Colonic mucosa (tissue), 4 donors: Measurements from ENCODE around the gene MROH2A. TPM values are rescaled to one million over a fixed set of nuclear protein-coding genes. Genes with fewer than 3 reads are reported as not detected.

Experiments used
- DNase-seq: peaks from one replicate; pipeline ENCODE4 v3.0.0-alpha.2; 2020
- H3K27ac ChIP-seq: fragments of 200-600 bp; one replicate; pipeline ENCODE4 v1.8.0; 2021
- H3K27me3 ChIP-seq: fragments of 200-600 bp; one replicate; pipeline ENCODE4 v1.8.0; 2021
- H3K36me3 ChIP-seq: fragments of 200-600 bp; one replicate; pipeline ENCODE4 v1.8.0; 2021
- H3K4me1 ChIP-seq: fragments of 200-600 bp; one replicate; pipeline ENCODE4 v1.8.0; 2021; ENCODE audit warnings: mild to moderate bottlenecking
- H3K4me3 ChIP-seq: fragments of 200-600 bp; one replicate; pipeline ENCODE4 v1.8.0; 2021
- H3K9ac ChIP-seq, 2 donors: one replicate each; pipeline ENCODE4 v1.7.0; 2013; ENCODE audit warnings: control low read depth in 2 of 2, low read depth in 2 of 2, low read length in 2 of 2
- H3K9me3 ChIP-seq: fragments of 200-600 bp; one replicate; pipeline ENCODE4 v1.8.0; 2021
- intact Hi-C: fragments of 100-400 bp; cut with DNase I; formaldehyde crosslinking; loops from one replicate; pipeline ENCODE4 v1.14.1; 2022
- total RNA-seq, 2 donors: library from RNA; stranded (reverse); fragmentation: NEBNext Ultra II Directional in 1 of 2; extraction: Animal tissue kit (Norgen Biotek cat#: 25700) in 1 of 2; gene quantifications; one replicate each; pipeline ENCODE4 v1.2.1, GENCODE V29; 2021
- TF ChIP-seq, protein P1 (sequence below): fragments of 200-600 bp; IDR thresholded peaks from one replicate; pipeline ENCODE4 v1.8.0; 2022; ENCODE audit warnings: antibody characterized with exemption, mild to moderate bottlenecking
- donor health status: healthy.
- donor health status: DM: no; HTN: no; CAD: no.
- donor health status: DM: no; HTN: no; CAD: no.

Gene MROH2A
- total RNA-seq, 2 donors from 2014 or later: not detected

DNA sequence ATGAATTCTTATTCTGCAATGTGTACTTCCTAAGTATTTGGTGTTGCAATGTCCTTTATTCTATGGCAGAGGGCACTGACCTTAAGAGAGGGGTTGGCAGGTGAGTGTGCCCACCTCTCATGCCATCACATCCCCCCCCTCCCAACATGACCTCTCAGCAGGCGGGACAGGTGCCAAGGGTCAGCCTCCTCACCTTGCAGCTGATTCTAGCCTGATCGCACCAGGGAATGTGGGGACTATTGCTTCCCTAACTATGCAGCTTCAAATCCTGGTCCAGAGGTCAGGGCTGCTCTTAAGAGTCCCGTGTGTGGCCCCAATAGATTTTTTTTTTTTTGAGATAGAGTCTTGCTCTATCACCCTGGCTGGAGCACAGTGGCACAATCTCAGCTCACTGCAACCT lies 66.7 kb downstream of the MROH2A start:
- Histone ChIP-seq H3K27me3 (no peaks in the 10 kb centered on the region), H3K4me3 (no peak overlapping the region), H3K9ac (no peak overlapping the region), H3K9me3 (no peaks in the 10 kb centered on the region), H3K36me3 (no peaks in the 10 kb centered on the region), H3K4me1 (no peaks in the 10 kb centered on the region), H3K27ac (no peak overlapping the region)
- no peak for DNase-seq
- intact Hi-C loops: loop anchor here (10.0 kb wide), 1 partner anchor 580 kb away; no protein-coding TSS in a partner anchor
- TF ChIP-seq, protein P1, sequence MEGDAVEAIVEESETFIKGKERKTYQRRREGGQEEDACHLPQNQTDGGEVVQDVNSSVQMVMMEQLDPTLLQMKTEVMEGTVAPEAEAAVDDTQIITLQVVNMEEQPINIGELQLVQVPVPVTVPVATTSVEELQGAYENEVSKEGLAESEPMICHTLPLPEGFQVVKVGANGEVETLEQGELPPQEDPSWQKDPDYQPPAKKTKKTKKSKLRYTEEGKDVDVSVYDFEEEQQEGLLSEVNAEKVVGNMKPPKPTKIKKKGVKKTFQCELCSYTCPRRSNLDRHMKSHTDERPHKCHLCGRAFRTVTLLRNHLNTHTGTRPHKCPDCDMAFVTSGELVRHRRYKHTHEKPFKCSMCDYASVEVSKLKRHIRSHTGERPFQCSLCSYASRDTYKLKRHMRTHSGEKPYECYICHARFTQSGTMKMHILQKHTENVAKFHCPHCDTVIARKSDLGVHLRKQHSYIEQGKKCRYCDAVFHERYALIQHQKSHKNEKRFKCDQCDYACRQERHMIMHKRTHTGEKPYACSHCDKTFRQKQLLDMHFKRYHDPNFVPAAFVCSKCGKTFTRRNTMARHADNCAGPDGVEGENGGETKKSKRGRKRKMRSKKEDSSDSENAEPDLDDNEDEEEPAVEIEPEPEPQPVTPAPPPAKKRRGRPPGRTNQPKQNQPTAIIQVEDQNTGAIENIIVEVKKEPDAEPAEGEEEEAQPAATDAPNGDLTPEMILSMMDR: no peak

DNA sequence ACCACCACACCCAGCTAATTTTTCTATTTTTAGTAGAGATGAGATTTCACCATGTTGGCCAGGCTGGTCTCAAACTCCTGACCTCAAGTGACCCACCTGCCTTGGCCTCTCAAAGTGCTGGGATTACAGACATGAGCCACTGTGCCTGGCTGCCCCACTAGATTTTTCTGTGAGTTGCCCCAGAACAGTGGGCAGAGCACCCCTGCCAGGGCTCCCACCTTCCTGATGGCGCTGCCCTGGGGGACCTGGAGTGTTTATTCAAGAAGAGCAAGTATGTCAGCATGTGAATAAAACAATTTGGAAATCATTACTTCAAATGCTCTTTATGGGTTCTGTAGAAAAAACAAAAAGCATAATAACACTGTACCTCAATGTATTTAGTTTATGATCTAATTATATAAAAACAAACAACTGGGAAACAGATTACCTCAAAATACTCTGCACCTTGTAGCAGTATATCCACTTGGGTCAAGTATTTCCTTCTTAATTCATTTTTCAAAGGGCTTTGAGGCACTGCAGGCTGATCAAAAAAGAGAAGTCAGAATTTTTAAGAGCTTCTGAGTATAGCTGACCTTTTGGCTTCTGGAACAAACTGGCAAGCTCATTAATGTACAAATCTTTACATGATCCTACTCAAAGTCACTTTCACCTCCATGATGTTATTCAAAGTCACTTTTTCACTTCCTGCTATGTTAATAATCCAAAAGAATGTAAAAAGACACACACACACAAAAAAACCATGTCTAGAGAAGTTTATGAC lies 67.4 kb downstream of the MROH2A start:
- TF ChIP-seq, protein P1: no peak
- Histone ChIP-seq H3K4me3 (no peak overlapping the region), H3K9ac (no peak overlapping the region), H3K4me1 (no peaks in the 10 kb centered on the region), H3K36me3 (no peaks in the 10 kb centered on the region), H3K27ac (no peak overlapping the region), H3K27me3 (no peaks in the 10 kb centered on the region), H3K9me3 (no peaks in the 10 kb centered on the region)
- DNase-seq: no peak
- intact Hi-C loops: loop anchor here (10.0 kb wide), 1 partner anchor 581 kb away; no protein-coding TSS in a partner anchor

DNA sequence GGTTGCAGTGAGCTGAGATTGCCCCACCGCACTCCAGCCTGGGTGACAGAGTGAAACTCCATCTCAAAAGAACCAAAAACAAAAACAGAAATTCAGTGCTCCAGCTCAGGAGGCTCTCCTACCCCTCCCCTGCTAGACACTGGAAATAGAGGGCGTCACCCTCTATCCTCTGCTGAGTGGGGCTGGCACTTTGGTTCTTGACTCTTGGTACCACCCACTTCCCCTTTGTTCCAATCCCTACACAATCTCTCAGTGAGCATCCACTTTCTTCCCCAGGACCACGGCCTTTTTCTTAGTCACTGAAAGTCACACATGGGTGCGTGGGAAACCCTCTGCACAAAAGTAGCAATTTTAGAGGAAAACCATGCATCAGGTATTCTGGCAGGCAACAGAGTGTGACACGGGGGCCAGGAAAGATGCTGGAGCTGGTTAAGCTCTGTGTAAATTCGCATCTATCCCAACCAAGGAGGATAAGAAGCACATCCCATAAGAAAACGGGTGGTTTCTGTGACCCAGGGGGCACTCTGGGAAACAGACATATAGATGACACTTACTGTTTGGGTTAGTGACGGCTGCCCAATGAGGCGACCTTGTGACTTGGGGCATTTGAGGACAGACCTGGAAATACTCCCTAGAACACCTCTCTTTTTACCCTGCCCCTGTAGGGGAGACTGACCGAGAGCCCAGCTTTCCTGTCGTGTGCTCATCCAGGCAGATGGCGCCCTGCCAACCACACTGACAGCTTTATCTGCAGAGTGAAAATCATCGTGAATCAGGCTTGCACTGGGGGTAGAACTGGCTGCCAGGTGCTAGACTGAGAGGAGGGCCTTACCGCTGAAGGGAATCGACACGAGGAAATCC lies 68.5 kb downstream of the MROH2A start:
- DNase-seq: no peak
- no peaks in the 10 kb centered on the region for H3K36me3 ChIP-seq

DNA sequence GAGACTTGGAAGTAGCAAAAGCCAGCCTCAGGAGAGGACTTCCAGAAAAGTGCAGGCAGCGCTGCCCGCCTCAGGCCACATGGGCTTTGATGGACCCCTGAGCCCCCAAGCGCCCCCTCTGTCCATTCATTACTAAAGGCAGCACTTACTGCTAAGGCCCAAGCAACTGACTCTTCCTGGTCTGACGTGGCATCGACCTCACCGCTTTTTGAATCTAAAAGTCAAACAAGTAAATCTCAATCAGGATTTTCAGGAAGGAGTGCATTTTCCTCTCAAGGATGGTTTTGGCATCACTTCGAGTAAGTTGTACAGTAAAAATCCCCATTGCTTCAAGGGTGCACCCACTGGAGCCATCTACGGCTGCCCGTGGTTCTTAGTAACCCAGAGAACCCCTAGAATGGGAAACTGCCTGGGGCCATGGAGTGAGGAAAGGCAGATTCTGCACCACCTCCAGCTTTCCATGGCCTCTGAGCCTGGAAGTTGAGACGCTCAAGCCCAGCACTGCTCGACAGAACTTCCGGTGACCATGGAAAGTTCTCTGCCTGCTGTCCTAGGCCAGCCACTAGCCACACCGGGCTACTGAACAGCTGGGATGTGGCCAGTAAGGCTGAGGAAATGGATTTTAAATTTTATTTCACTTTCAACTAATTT lies 69.2 kb downstream of the MROH2A start:
- H3K9me3 ChIP-seq: no peaks in the 10 kb centered on the region
- TF ChIP-seq, protein P1: no peak
- no peaks in the 10 kb centered on the region for H3K36me3 ChIP-seq
- no peak overlapping the region for H3K9ac ChIP-seq
- no peaks in the 10 kb centered on the region for H3K4me1 ChIP-seq
- no peak overlapping the region for H3K27ac ChIP-seq
- no peak for DNase-seq
- H3K27me3 ChIP-seq: no peaks in the 10 kb centered on the region
- no peak overlapping the region for H3K4me3 ChIP-seq
- intact Hi-C loops: loop anchor here (10.0 kb wide), 1 partner anchor 583 kb away; no protein-coding TSS in a partner anchor

More for the DNA sequence above, 68.5 kb downstream of the MROH2A start:
- no peaks in the 10 kb centered on the region for H3K9me3 ChIP-seq
- no peak overlapping the region for H3K27ac ChIP-seq
- H3K27me3 ChIP-seq: no peaks in the 10 kb centered on the region
- TF ChIP-seq, protein P1: no peak
- no peak overlapping the region for H3K4me3 ChIP-seq
- H3K9ac ChIP-seq: no peak overlapping the region
- intact Hi-C loops: loop anchor here (10.0 kb wide), 1 partner anchor 582 kb away; no protein-coding TSS in a partner anchor
- H3K4me1 ChIP-seq: no peaks in the 10 kb centered on the region

DNA sequence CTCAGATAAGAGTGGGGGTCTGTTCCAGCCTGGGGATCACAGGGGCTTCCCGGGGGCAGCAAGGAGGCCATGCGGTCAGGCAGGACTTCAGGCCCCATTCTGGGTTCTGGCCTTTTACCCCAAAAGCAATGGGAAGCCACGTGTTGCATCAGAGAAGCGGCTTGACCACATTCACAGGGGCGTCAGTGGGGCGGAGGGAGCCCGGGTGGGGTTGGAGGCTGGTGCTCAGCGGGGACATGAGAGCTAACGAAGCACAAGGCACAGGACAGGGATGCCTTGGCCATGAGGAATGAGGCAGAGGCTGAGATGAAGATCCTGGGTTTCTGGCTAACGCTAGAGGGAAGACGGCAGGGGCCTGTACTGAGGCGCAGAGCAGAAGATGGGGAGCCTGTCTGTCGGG lies 70.1 kb downstream of the MROH2A start:
- H3K27me3 ChIP-seq: no peaks in the 10 kb centered on the region
- no peaks in the 10 kb centered on the region for H3K9me3 ChIP-seq
- no peak overlapping the region for H3K9ac ChIP-seq
- H3K27ac ChIP-seq: no peak overlapping the region
- no peak for DNase-seq
- no peaks in the 10 kb centered on the region for H3K36me3 ChIP-seq
- intact Hi-C loops: loop anchor here (10.0 kb wide), 1 partner anchor 583 kb away; no protein-coding TSS in a partner anchor
- no peaks in the 10 kb centered on the region for H3K4me1 ChIP-seq
- TF ChIP-seq, protein P1: no peak
- H3K4me3 ChIP-seq: no peak overlapping the region
